ENCODE data around the gene HGF.

Gene HGF

GRCh38 chr7:81674431-81674830 lies 95.4 kb downstream of the HGF start:
- Histone ChIP-seq H3K4me1 (ENCODE audit: control insufficient read depth, insufficient read depth, low read length) (peaks cover 10% of the 10 kb centered on the region), H3K9me3 (replicated peaks; ENCODE audit: low read length) (no peaks in the 10 kb centered on the region), H3K4me2 (ENCODE audit: low read length) (no peak overlapping the region), H3K9ac (ENCODE audit: low read depth, low read length) (no peak overlapping the region), H3K36me3 (ENCODE audit: insufficient read depth, low read length) (no peaks in the 10 kb centered on the region), H3K4me3 (ENCODE audit: low read length) (no peak overlapping the region), H3K27me3 (ENCODE audit: control insufficient read depth, insufficient read depth, low read length) (no peaks in the 10 kb centered on the region)

GRCh38 chr7:81672872-81673271 lies 97.0 kb downstream of the HGF start:
- Histone ChIP-seq H3K4me2 (ENCODE audit: low read length) (no peak overlapping the region), H3K4me1 (ENCODE audit: control insufficient read depth, insufficient read depth, low read length) (peaks cover 10% of the 10 kb centered on the region), H3K27me3 (ENCODE audit: control insufficient read depth, insufficient read depth, low read length) (no peaks in the 10 kb centered on the region), H3K9ac (ENCODE audit: low read depth, low read length) (no peak overlapping the region), H3K4me3 (ENCODE audit: low read length) (no peak overlapping the region), H3K36me3 (ENCODE audit: insufficient read depth, low read length) (no peaks in the 10 kb centered on the region), H3K9me3 (replicated peaks; ENCODE audit: low read length) (no peaks in the 10 kb centered on the region)

- Histone ChIP-seq H3K4me3 (ENCODE audit: low read length) (no peak overlapping the region), H3K4me1 (ENCODE audit: control insufficient read depth, insufficient read depth, low read length) (no peaks in the 10 kb centered on the region), H3K9me3 (replicated peaks; ENCODE audit: low read length) (no peaks in the 10 kb centered on the region), H3K4me2 (ENCODE audit: low read length) (no peak overlapping the region), H3K27me3 (ENCODE audit: control insufficient read depth, insufficient read depth, low read length) (no peaks in the 10 kb centered on the region), H3K36me3 (ENCODE audit: insufficient read depth, low read length) (no peaks in the 10 kb centered on the region), H3K9ac (ENCODE audit: low read depth, low read length) (no peak overlapping the region)
These were observed 100.3 kb downstream of the HGF start for GRCh38 chr7:81669476-81670105.

- H3K36me3 ChIP-seq (ENCODE audit: insufficient read depth, low read length), result no peaks in the 10 kb centered on the region
- H3K4me3 ChIP-seq (ENCODE audit: low read length), result no peak overlapping the region
- no peaks in the 10 kb centered on the region for H3K4me1 ChIP-seq (ENCODE audit: control insufficient read depth, insufficient read depth, low read length)
- H3K9me3 ChIP-seq (replicated peaks; ENCODE audit: low read length), result no peaks in the 10 kb centered on the region
- H3K9ac ChIP-seq (ENCODE audit: low read depth, low read length), result no peak overlapping the region
- no peak overlapping the region for H3K4me2 ChIP-seq (ENCODE audit: low read length)
- H3K27me3 ChIP-seq (ENCODE audit: control insufficient read depth, insufficient read depth, low read length), result no peaks in the 10 kb centered on the region
These were observed 103.6 kb downstream of the HGF start for GRCh38 chr7:81666209-81666608.

- no peaks in the 10 kb centered on the region for H3K4me1 ChIP-seq (ENCODE audit: control insufficient read depth, insufficient read depth, low read length)
These were observed 104.6 kb downstream of the HGF start for GRCh38 chr7:81665236-81665635.

GRCh38 chr7:81664304-81664703 lies 105.5 kb downstream of the HGF start:
- Histone ChIP-seq H3K36me3 (ENCODE audit: insufficient read depth, low read length) (no peaks in the 10 kb centered on the region), H3K4me3 (ENCODE audit: low read length) (no peak overlapping the region)

More at GRCh38 chr7:81665236-81665635, 104.6 kb downstream of the HGF start:
- H3K4me2 ChIP-seq (ENCODE audit: low read length), result no peak overlapping the region
- no peaks in the 10 kb centered on the region for H3K27me3 ChIP-seq (ENCODE audit: control insufficient read depth, insufficient read depth, low read length)
- no peaks in the 10 kb centered on the region for H3K9me3 ChIP-seq (replicated peaks; ENCODE audit: low read length)
- H3K36me3 ChIP-seq (ENCODE audit: insufficient read depth, low read length), result no peaks in the 10 kb centered on the region
- H3K4me3 ChIP-seq (ENCODE audit: low read length), result no peak overlapping the region
- no peak overlapping the region for H3K9ac ChIP-seq (ENCODE audit: low read depth, low read length)

GRCh38 chr7:81662531-81662930 lies 107.3 kb downstream of the HGF start:
- Histone ChIP-seq H3K9ac (ENCODE audit: low read depth, low read length) (no peak overlapping the region), H3K27me3 (ENCODE audit: control insufficient read depth, insufficient read depth, low read length) (no peaks in the 10 kb centered on the region), H3K4me3 (ENCODE audit: low read length) (no peak overlapping the region), H3K36me3 (ENCODE audit: insufficient read depth, low read length) (no peaks in the 10 kb centered on the region), H3K9me3 (replicated peaks; ENCODE audit: low read length) (no peaks in the 10 kb centered on the region), H3K4me1 (ENCODE audit: control insufficient read depth, insufficient read depth, low read length) (no peaks in the 10 kb centered on the region), H3K4me2 (ENCODE audit: low read length) (no peak overlapping the region)

More at GRCh38 chr7:81664304-81664703, 105.5 kb downstream of the HGF start:
- H3K9ac ChIP-seq (ENCODE audit: low read depth, low read length), result no peak overlapping the region
- no peaks in the 10 kb centered on the region for H3K9me3 ChIP-seq (replicated peaks; ENCODE audit: low read length)
- H3K4me2 ChIP-seq (ENCODE audit: low read length), result no peak overlapping the region
- H3K27me3 ChIP-seq (ENCODE audit: control insufficient read depth, insufficient read depth, low read length), result no peaks in the 10 kb centered on the region
- no peaks in the 10 kb centered on the region for H3K4me1 ChIP-seq (ENCODE audit: control insufficient read depth, insufficient read depth, low read length)

- Histone ChIP-seq H3K4me3 (ENCODE audit: low read length) (no peak overlapping the region), H3K9ac (ENCODE audit: low read depth, low read length) (no peak overlapping the region)
These were observed 110.0 kb downstream of the HGF start for GRCh38 chr7:81659697-81660395.

GRCh38 chr7:81657551-81657950 lies 112.3 kb downstream of the HGF start:
- peaks cover 4% of the 10 kb centered on the region for H3K9me3 ChIP-seq (replicated peaks; ENCODE audit: low read length)
- no peaks in the 10 kb centered on the region for H3K27me3 ChIP-seq (ENCODE audit: control insufficient read depth, insufficient read depth, low read length)
- H3K36me3 ChIP-seq (ENCODE audit: insufficient read depth, low read length), result no peaks in the 10 kb centered on the region
- no peaks in the 10 kb centered on the region for H3K4me1 ChIP-seq (ENCODE audit: control insufficient read depth, insufficient read depth, low read length)
- H3K4me3 ChIP-seq (ENCODE audit: low read length), result no peak overlapping the region
- H3K4me2 ChIP-seq (ENCODE audit: low read length), result no peak overlapping the region
- no peak overlapping the region for H3K9ac ChIP-seq (ENCODE audit: low read depth, low read length)

More at GRCh38 chr7:81659697-81660395, 110.0 kb downstream of the HGF start:
- Histone ChIP-seq H3K9me3 (replicated peaks; ENCODE audit: low read length) (no peaks in the 10 kb centered on the region), H3K4me2 (ENCODE audit: low read length) (no peak overlapping the region), H3K36me3 (ENCODE audit: insufficient read depth, low read length) (no peaks in the 10 kb centered on the region), H3K4me1 (ENCODE audit: control insufficient read depth, insufficient read depth, low read length) (no peaks in the 10 kb centered on the region), H3K27me3 (ENCODE audit: control insufficient read depth, insufficient read depth, low read length) (no peaks in the 10 kb centered on the region)

- no peaks in the 10 kb centered on the region for H3K36me3 ChIP-seq (ENCODE audit: insufficient read depth, low read length)
- H3K9ac ChIP-seq (ENCODE audit: low read depth, low read length), result no peak overlapping the region
- no peaks in the 10 kb centered on the region for H3K27me3 ChIP-seq (ENCODE audit: control insufficient read depth, insufficient read depth, low read length)
- peaks cover 11% of the 10 kb centered on the region for H3K9me3 ChIP-seq (replicated peaks; ENCODE audit: low read length)
- H3K4me2 ChIP-seq (ENCODE audit: low read length), result no peak overlapping the region
- no peaks in the 10 kb centered on the region for H3K4me1 ChIP-seq (ENCODE audit: control insufficient read depth, insufficient read depth, low read length)
- H3K4me3 ChIP-seq (ENCODE audit: low read length), result no peak overlapping the region
These were observed 114.6 kb downstream of the HGF start for GRCh38 chr7:81655271-81655670.

GRCh38 chr7:81652225-81652624 lies 117.6 kb downstream of the HGF start:
- H3K27me3 ChIP-seq (ENCODE audit: control insufficient read depth, insufficient read depth, low read length), result no peaks in the 10 kb centered on the region
- H3K4me1 ChIP-seq (ENCODE audit: control insufficient read depth, insufficient read depth, low read length), result peaks cover 5% of the 10 kb centered on the region
- H3K9ac ChIP-seq (ENCODE audit: low read depth, low read length), result no peak overlapping the region
- H3K9me3 ChIP-seq (replicated peaks; ENCODE audit: low read length), result peaks cover 11% of the 10 kb centered on the region
- H3K4me2 ChIP-seq (ENCODE audit: low read length), result no peak overlapping the region
- H3K4me3 ChIP-seq (ENCODE audit: low read length), result no peak overlapping the region
- no peaks in the 10 kb centered on the region for H3K36me3 ChIP-seq (ENCODE audit: insufficient read depth, low read length)
